ENCODE measurements around the gene TPT1.

GRCh38 chr13:45303026-45303425 lies 38.0 kb downstream of the TPT1 start:
- TF ChIP-seq CTCF (IDR thresholded peaks at IDR 0.05) (no peak), POLR2A (IDR thresholded peaks at IDR 0.05; ENCODE audit: low read depth) (no peak), POLR2AphosphoS5 (IDR thresholded peaks at IDR 0.05) (no peak)

Measured in esophagus muscularis mucosa (tissue), 3 donors.